HG03135 (cell line): ENCODE measurements around the gene NRBP1.

ENCODE experiments used
- ATAC-seq: cut with Tn5 transposase; IDR thresholded peaks from one replicate; pipeline ENCODE4 v1.9.1; 2021; ENCODE audit warnings: mild to moderate bottlenecking, moderate library complexity; ENCODE audit not compliant: unreplicated experiment

NRBP1 gene

DNA sequence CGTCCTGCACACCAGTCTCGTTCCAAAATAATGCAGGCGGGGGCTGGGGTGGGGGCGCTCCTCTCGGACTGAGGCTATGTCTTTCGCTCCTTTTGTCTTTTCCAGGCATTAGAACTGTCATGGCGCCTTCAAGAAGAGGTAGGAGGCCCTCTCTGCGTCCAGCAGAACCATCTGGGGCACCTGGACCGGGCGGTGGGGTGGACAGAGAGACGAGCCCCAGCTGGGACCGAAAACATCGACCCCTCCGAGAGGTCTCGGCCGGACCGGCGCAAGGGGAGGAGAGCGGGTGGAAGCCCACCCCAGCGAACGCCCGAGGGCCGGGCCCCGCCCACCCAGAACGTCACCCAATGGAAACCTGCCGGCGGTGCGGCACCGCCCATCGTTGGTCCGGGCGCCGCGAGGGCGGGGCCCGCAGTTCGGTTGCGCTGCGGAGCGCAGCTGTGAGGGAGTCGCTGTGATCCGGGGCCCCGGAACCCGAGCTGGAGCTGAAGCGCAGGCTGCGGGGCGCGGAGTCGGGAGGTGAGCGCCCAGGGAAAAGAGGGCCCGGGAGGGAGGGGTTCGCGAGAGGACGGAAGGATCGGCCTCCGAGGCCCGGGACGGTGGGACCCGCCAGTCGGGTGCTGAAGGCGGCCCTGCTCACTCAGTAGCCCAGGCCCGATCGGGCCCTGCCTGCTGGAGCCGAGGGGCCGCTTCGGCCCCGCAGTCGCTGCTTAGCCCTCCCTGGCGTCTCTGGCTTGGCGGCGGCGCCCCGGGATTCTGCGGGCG is at the start of gene NRBP1:
Gene NRBP1, plus strand, starts transcription at position 419 of the 765 bp plus-strand sequence. CDS start 4,643 bp downstream, outside the sequence.
- ATAC-seq: peak; percentile 92

DNA sequence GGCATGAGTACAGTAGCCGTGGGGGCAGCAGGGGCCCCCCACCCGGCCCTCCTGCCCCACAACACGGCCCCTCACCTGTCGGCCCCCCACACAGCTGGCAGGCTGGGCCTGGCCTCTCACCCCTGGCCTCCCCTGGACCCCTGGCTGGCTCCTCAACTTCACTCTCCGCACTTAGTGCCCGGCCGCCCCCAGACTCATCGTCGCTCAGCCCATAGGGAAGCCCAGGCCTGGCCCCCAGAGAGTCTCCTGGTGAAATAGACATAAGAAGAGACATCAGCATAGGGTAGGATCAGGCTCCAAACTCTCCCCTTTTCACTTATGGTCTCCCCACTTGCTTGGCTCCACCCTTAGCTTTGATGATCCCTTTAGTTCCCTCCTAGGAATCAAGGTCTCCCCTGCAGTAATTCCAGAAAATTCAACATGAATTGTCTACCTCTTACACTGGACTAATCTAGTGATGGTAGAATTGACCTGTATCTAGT is 49.6 kb upstream of the NRBP1 start:
- no peak for ATAC-seq

DNA sequence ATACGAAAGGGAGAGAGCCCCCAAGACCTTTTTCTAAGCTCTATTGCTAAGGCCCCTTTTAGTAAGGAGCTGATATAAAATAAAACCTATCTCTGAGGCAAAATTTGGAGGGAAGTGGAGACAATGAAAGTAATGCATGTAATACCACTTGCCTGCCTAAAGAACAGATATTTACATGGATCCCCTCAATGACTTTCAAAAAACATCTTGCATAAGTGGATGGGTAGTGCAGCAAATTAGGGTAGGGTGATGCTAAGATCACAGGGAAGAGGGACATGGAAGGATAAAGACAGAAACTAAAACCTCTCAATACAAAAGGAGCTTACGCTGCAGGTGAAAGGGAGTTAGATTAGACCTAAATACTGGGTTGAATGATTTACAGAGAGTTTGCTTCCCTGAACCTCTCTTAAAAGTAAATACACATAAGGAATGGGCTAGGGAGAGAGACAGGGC is 49.0 kb upstream of the NRBP1 start:
- no peak for ATAC-seq

DNA sequence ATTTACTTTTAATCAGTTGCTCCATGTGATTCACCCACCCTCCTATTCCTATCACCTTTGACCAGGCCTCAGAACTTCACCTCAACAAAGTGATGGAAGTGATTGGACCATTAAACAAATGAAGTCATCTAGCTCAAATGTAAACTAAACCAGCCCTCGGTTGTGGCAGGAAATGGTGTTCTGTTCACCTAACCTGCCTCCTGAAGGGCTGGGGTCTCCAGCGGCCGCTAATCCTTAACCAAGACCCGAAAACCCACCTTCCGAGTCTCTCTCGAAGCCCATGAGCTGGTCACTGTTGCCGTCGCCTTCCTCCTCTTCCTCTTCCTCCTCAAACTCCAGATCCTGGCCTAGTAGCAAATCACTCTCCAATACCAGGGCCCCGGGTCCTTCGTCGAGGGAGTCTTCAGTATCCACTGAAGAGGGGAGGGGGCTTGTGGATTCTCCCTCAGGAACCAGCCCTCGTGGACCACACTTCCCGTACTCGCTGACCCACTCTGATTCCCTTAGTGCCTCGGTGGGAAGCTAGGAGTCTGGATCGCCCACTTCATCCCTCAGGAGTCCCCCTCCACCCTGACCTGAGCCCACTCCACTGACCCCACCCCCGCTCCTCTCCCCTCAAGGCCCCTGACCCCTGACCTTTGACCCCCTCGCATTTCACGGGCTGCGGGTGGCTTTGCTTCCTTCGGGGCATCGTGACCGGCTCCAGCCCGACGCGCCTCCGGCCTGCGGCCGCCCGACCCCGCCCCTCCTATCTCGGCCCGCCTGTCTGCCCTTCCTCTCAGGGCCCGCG is 48.4 kb upstream of the NRBP1 start:
- no peak for ATAC-seq

DNA sequence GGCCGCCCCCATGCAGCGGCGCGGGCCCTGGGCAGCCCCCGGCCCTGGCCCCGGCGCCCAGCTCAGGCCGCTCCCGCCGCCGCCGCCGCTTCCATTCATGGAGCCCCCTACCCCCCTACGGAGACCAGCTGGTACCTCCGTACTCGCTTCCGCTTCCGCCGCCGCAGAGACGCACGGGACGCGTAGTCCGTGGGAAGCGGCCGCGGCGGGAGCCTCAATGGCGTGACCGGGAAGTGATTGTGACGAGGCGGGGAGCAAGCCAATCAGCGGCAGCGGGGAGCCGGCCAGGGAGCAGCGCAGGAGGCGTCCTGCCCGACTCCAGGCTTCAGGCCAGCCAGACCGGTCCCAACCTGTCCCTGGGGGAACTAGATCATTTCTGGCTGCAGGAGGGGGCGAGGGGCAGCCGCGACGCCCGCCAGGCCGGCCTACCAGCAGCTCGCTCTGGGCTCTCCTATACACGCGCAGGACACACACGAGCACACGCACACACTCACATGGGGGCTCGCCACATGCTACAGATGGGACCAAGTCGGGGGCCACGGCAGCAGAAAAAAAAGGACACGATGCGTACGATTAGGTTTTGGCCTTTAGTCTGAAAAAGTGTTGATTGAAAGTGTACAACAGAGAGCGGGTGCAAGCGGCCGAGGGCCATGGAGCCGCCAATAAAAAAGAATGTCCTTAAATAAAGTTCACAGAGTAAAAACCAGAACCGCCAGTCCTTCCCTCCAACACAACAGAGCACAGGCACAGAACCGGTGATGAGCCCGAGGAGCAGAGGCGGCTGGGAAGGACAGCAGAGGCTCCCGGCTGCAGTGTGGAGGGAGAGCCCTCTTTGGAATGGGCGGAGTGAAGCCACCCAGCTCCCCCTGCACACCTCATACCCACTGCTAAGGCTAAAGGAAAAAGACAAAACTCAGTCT is 47.5 kb upstream of the NRBP1 start, which contains the start of gene ZNF513:
Gene ZNF513, minus strand, starts transcription at position 109 of the 920 bp plus-strand sequence. CDS start 208 bp downstream, outside the sequence.
- peak; percentile 67 for ATAC-seq

DNA sequence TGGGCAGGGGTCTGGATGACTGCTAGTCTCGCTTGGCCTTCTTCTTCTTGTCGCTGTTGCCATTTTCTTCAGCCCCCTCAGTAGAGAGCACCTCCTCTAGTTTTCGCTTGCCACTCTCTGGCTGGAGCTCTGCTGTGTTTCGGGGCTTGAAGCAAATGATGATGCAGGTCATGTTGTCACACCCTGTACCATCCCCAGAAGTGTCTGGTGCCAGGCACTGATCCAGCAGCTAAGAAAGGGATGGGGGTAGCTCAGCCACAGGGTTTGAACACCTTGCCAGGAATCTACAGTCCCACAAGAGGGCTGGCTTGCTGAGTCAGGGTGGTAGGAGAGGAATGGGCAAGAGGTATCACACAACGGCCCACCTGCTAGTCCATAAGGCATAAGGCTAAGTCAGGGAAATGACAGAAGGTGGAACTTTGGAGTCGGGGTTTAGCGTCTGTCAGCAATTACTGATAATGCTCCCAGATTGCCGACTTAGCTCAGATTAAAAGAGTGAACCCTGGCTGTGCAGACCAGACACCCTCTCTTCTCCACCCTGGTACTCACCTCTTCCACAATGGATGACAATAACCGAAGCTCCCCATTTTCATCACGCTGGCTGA is 46.8 kb upstream of the NRBP1 start:
- ATAC-seq: no peak

DNA sequence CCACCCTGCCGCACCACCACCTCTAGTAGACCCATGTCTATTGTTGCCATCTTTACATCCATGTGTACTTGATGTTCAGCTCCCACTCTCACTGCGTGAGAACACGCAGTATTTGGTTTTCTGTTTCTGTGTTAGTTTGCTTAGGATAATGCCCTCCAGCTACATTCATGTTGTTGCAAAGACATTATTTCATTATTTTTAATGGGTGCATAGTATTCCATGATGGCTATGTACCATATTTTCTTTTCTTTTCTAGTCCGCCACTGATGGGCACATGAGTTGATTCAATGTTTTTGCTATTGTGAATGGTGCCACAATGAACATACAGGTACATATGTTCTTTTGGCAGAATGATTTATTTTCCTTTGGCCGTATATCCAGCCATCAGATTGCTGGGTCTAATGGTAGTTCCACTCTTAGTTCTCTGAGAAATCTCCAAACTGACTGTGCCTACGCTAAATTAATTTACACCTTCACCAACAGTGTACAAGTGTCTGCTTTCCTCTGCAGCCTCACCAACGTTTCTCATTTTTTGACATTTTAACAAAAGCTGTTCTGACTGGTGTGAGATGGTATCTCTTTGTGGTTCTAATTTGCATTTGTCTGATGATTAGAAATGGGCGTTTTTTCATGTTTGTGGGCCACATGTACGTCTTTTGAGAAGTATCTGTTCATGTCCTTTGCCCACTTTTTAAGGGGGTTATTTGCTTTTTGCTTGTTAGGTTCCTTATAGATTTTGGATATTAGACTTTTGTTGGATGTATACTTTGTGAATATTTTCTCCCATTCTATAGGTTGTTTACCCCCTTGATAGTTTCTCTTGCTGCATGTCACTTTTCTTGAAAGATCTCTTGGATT is 37.4 kb upstream of the NRBP1 start:
- no peak for ATAC-seq

DNA sequence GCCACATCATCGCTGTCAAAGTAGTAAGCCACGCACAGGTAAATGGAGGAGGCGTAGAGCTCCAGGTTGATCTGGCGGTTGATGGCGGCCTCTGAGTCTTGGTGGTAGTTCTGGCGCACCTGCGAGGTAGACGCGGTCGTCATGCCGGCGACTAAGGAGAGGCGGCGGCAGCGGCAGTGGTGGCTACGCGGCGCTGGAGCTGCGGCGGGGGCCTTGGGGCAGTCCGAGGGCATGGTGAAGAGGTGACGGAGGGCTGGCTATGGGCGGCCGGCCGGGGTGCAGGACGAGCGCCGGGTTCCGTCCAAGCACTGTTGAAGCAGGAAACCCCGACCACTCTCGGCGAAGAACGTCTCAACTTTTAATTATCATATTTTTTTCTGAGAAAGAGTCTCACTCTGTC is 35.2 kb upstream of the NRBP1 start:
- ATAC-seq: no peak

DNA sequence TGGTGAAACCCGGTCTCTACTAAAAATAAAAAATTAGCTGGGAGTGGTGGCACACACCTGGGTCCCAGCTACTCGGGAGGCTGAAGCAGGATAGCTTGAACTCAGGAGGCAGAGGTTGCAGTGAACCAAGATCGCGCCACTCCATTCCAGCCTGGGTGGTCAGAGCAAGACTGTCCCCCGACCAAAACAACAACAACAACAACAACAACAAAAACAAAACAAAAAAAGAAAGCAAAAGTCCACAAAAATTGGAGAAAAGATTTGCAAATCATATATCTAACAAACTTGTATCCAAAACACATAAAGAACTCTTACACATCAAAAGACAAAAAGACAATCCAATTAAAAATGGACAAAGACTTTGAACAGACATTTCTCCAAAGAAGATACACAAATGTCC is 29.5 kb upstream of the NRBP1 start:
- no peak for ATAC-seq

DNA sequence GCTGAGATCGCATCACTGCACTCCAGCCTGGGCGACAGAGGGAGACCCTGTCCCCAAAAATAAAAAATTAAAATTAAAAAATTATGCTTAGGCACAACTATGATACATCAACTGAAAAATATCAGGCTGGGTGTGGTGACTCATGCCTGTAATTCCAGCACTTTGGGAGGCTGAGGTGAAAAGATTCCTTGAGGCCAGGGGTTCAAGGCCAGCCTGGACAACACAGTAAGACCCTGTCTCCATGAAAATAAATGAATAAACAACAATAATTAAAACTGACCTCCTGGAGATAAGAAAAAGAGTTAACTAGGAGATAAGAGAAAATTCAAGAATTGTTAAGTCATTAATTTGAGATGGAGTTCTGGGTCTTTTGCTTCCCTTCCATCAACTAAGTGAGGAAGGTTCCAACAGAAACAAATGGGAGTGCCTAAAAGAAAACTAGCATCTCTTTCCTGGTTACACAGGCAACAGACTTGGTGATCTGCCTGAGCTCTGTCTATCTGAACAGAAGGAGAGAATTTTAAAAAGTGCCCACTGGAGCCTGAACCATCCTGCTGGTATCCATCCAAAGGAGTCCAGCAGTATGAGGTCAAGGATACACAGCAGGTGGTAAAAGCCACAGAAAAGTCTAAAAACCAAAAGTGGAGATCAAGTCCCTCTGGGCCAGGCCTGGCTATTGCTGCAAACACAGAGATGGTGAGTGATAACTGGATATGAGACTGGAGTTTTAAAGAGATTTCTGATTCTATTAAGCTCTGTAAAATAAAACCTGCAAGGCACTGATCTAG is 27.9 kb upstream of the NRBP1 start:
- no peak for ATAC-seq

DNA sequence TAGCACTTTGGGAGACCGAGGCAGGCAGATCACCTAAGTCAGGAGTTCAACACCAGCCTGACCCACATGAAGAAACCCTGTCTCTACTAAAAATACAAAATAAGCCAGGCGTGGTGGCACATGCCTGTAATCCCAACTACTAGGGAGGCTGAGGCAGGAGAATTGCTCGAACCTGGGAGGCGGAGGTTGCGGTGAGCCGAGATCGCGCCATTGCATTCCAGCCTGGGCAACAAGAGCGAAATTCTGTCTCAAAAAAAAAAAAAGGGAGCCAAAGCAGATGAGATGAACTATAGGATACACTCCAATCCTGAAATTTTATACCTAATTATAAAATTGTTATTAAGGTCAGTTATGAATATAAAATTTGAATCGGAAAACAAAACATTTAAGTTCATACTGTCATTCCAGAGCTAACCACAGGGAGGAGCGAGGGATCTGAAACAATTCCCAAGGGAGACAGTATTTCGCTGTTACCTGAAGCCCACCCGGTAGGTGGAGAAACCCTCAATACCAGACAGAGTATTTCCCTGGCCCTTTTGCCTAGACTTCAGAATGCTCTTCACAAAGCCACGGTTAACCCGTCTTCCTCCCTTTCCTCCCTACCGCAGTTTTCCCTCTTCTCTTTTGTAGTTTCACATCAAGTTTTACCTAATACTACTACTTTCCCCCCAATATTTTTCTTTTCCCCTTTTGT is 20.5 kb upstream of the NRBP1 start:
- no peak for ATAC-seq

DNA sequence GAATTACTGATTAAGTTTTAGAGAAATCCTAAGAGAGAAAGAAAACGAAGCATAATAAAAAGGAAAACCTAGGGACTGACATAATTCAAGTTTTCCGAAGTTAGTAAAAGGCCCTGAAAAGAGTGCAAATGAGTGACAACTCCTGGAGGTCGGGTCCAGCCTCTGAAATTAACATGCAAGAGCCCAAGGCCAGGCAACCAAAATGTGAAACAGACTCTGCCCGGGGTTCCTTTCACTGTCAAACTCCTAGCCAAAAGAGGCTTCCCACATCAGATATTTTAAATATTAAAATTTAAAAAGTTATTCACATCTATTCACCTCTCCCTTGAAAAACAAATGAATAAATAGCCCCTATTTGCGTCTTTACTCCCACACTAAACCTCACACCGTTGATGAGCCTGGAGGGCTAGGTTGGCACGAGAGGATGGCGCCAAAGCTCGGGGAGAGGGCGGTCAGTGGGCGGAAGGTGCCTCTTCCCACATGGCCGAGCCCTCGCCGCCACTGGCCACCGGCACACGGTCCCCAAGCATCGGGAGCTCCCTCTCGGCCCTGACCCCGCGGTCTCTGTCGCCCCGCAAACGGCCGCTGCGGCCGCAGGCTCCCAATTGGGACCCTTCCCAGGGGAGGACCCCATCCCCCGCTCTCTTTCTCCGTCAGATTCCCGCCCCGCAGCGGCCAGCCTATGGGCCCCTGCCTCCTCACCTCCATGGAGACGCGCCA is 19.7 kb upstream of the NRBP1 start:
- ATAC-seq: peak; percentile 33

DNA sequence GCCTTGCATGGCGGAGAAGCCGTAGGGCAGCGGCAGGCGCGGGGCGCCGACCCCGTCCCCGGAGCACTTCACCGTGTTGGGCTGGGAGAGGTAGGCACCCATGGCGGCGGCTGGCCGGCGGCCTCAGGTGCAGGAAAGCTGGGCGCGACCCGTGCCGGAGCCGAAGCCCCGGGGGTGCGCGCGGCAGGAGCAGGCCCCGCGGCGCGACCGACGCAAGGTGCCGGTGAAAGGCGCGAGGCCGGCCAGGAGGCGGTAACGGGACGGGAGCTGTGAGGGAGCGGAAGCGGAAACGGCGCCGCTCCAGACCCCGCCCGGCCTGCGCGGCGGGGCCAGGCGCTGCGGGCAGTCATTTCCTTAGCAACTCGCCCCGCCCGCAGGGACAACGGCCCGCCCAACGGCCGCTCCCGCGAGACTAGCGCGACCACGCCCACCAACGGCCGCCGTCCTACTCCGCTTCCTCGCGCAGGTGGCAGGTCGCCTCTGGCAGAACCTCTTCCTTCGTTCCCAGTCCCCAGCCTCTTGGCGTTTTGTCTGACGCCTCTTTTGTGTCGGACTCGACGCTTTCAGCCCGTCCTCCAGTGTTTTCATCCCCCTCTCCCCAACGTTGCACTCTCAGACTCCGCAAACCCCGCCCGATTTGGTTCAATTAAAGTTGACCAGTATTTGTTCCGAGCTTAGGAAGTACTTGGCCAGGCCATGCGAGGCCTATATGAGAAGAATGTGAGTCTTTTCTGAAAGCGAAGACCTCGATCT is 18.9 kb upstream of the NRBP1 start, which contains the start of gene PPM1G:
Gene PPM1G, minus strand, starts transcription at position 271 of the 753 bp plus-strand sequence. Its CDS starts 169 bp downstream, at position 102.
- peak; percentile 93 for ATAC-seq

DNA sequence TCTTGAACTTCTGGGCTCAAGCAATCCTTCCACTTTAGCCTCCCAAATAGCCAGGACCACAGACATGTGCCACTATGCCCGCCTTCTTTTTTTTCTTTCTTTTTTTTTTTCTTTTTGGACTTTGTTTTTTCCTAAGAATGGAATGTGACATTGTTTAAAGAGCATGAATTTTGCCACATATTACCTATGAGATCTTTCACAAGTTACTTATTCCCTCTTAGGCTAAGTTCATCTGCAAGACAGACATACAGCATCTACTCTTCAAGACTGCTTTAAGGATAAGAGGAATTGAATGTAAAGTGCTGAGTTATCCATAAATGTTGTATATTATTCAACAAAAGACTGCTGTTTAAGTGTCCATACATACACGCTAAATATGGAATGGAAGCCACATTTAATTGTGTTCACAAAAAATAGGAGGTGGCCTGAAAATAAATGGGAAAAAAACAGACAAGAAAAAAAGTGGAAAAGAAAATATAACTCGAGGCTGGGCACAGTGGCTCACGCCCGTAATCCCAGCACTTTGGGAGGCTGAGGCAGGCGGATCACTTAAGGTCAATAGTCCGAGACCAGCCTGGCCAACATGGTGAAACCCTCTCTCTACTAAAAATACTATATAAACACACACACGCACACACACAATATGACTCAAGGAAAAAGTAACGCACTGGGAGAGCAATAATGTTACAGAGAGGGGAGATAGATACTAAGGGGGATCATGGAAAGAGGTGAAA is 15.8 kb upstream of the NRBP1 start:
- no peak for ATAC-seq

DNA sequence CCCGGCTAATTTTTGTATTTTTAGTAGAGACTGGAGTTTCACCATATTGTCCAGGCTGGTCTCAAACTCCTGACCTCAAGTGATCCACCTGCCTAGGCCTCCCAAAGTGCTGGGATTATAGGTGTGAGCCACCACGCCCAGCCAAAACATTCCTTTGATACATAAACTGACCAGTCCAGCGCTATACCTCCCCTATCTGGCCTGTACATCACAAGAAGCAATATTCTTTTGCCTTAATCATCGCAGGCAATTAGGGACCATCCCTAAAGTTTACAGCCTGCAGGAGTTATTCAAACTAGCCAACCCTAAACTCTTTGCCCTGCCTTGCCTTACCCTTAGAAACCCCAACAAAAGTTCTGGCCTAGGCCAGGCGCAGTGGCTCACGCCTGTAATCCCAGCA is 12.3 kb upstream of the NRBP1 start:
- ATAC-seq: no peak

DNA sequence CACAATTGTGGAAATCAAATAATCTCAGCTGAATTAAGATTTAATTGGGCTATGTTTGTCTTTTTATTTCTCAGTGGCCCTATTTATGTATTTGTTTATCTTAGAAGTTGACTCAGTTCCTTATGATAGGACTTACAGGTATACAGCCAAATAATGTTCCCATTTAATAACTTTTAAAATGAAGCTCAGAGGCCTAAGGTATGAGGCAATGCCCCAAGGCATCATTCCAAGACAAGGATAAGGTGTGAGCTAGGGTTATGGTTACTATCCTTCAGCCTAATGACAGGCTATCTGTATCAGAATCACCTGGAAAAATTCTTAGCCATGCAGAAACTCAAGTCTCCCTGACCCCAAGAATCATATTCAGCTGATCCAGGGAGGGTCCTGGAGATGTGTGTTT is 7.4 kb upstream of the NRBP1 start:
- ATAC-seq: no peak
